NB4 (cell line): Measurements from ENCODE around the gene OTOF.

ENCODE experiments used
- MYC ChIP-seq: IDR thresholded peaks from 2 replicates; pipeline ENCODE4 v1.6.1; 2011; ENCODE audit warnings: low read depth, low read length
- POLR2A ChIP-seq: IDR thresholded peaks from 2 replicates; pipeline ENCODE4 v1.6.1; 2011; ENCODE audit warnings: mild to moderate bottlenecking; ENCODE audit not compliant: insufficient read length; ENCODE audit errors: extremely low read depth
- TF ChIP-seq, protein P1 (sequence below): IDR thresholded peaks from one replicate; pipeline ENCODE4 v1.5.1; 2012; ENCODE audit warnings: low read depth, low read length

- TF ChIP-seq, protein P1, sequence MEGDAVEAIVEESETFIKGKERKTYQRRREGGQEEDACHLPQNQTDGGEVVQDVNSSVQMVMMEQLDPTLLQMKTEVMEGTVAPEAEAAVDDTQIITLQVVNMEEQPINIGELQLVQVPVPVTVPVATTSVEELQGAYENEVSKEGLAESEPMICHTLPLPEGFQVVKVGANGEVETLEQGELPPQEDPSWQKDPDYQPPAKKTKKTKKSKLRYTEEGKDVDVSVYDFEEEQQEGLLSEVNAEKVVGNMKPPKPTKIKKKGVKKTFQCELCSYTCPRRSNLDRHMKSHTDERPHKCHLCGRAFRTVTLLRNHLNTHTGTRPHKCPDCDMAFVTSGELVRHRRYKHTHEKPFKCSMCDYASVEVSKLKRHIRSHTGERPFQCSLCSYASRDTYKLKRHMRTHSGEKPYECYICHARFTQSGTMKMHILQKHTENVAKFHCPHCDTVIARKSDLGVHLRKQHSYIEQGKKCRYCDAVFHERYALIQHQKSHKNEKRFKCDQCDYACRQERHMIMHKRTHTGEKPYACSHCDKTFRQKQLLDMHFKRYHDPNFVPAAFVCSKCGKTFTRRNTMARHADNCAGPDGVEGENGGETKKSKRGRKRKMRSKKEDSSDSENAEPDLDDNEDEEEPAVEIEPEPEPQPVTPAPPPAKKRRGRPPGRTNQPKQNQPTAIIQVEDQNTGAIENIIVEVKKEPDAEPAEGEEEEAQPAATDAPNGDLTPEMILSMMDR: no peak
- TF ChIP-seq POLR2A (no peak), MYC (no peak)
These were observed 26.1 kb upstream of the OTOF start for GRCh38 chr2:26504002-26504401.
